Eye (tissue), 1 donor: ENCODE results near the gene PIGH.
"Not testable (repeated sequence)": the region's sequence is repeated elsewhere in the genome, so short reads cannot be mapped to it uniquely, and the experiment has no call there.

Experiments used
- DNase-seq: peaks from one replicate; pipeline ENCODE4 v3.0.0-alpha.2; 2015

Gene PIGH, protein sequence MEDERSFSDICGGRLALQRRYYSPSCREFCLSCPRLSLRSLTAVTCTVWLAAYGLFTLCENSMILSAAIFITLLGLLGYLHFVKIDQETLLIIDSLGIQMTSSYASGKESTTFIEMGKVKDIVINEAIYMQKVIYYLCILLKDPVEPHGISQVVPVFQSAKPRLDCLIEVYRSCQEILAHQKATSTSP

DNA sequence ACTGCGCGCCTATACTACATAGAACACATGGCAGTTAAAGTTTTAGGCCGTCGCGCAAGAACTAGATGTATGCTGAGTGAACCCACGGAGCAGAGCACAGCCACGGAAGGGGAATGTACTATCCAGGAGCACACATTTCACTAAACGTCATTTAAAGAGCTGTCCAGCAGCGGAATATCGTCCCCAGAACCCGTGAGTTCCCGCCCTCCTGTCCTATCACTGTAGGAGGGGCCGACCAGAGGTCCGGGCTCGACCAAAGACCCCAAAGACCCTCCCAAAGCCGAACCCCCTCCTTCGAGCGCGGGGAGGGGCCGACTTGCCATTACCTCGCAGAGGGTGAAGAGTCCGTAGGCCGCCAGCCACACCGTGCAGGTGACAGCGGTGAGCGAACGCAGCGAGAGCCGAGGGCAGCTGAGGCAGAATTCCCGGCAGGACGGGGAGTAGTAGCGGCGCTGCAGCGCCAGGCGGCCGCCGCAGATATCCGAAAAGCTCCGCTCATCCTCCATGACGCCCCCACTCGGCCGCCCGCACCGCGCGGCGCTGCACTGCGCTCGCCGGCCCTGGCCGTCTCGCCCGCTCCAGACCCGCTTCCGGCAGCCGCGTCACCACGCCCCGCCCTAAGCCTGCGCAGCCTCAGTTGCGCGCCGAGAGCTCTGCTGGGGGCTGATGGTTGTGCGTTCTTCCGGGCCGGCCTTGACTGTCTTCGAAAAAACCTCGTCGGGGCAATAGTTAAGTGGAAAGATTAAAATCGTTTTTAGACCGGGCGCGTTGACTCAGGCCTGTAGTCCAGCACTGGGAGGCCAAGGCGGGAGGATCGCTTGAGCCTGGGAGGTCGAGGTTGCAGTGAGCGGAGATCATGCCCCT, at the start of gene PIGH:
PIGH (minus strand) TSS at position 571 of the 864 bp plus-strand sequence; CDS start at position 506, 65 bp downstream.
- DNase-seq: peak; percentile 95

DNA sequence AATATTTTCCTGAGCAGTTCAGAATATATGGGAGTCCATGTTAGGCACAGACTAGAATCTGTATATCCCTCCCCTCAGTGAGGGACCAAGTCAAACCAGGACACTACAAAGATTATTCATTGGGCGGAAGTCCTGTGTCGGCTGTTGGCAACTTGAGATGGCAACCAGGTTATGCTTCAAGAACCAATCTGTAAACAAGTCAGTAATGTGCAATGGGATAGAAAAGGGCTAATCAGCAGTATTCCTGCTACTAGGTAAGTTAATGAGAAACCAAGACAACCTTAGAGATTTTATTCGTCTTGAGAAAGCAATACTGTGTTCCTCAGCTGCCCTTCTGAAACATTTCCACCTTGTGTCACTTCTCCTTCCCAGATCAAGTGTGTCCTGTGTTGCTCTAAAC, 46.1 kb upstream of the PIGH start:
- no peak for DNase-seq

DNA sequence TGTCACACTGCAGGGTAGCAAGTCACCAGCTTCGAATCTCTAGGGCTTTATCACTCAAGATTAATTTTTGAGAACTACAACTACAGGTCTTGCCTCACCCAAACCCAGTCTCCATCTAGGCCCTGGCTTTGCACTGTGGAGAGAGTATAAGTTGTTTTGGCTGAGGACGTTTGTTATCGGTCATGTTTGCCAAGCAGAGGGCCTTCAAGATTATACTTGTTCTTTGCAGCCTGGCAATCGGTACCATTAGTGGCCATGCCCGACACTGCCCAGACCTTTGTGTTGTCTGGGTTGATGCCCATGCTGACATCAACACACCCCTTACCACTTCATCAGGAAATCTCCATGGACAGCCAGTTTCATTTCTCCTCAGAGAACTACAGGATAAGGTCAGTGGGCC, 45.3 kb upstream of the PIGH start:
- no peak for DNase-seq

DNA sequence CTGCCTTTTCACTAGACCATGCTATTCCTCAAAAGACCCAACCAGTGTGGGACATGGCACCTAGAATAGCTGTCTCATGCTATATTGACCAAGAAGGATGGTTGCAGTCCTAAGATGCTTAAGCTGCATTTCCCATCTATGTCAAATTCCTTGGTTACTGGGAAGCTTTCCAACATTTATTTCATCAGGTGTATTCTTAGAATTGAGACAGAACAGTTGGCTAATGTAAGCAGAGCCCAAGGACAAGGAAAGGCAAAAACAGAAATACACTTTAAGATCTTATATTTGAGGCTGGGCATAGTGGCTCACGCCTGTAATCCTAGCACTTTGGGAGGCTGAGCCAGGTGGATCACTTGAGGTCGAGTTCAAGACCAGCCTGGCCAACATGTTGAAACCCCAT, 44.4 kb upstream of the PIGH start:
- DNase-seq: no peak

DNA sequence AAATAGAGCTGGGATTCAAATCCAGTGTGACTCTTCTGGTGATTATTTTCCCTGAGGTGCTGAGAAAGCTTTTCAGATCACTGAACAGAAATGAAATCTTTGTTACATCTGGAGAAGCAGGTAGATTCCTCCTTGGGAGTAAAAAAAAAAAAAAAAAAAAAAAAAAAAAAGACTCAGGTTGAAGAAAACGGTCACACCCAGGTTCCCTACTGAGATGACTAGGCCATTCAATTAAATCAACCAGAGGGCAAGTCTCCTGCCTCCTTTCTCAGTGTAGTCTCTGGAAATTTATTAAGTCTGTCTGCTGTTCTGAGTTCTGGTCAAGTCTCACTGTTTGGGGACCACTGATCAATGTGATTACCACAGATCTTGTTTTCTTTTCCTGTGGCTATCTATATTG, 43.6 kb upstream of the PIGH start:
- DNase-seq: no peak

DNA sequence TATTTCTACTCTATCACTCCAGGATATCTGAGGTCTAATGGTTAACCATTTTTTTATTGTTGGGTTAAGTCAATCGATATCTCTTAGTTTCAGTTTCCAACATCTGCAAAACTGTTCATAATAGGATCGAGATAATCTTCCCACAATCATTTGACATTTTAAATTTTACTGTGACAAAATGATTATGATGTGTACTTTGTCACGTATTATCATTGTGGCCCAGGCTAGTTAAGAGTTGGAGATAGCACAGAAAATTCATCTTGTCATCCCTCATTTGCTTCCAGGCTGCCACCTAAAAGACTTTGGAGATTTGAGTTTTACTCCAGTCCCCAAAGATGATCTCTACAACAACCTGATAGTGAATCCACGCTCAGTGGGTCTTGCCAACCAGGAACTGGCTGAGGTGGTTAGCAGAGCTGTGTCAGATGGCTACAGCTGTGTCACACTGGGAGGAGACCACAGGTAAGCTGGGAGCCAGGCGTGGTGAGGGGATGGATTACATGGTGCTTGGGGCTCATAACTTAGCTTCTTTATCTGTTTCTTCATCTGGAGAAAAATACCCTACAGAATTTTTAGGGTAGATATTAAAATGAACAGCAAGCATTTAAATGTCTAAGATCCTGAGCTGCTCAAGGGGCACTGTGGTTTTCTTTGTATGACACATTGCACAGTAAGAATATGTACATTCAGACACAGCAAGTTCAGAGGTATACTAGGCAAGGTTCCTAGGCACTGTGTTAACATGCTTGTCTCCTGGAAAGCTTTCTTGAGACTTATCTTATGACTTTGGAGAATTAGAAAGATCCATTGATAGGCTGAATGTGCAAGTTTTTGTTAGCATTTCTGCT, 42.1 kb upstream of the PIGH start:
- DNase-seq: no peak

DNA sequence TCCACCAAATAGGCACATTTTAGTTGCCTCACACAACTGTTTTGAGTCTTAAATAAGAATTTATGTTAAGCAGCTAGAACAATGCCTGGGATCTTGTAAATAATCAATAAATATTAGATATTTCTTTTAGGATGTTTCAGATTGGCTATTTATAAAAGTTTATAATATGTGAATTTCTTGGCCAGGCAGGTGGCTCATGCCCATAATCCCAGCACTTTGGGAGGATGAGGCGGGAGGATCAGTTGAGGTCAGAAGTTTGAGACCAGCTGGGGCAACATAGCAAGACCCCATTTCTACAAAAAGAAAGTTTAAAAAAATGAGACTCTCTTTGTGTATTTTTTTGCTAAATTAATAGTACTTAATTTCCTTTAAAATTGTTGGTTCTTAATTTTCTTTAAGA, 41.4 kb upstream of the PIGH start:
- no peak for DNase-seq

DNA sequence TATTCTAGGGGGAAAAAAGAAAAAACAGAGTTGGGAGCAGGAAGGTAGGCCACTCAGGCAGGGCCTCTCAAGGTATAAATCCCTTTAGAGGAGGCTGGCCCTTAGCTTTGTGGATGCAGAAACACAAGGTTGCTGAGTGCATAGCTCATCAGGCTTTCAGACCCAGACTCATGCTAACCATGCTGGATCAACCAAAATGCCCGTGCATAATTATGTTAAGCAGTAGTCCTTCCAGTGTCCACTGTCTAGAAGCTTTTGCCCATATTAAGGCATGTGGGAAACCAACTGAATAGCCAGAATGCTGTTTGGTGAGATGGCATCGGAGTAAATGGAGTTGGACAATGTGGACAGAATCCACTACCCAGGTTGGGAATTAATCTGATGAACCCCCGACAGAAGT, 38.6 kb upstream of the PIGH start:
- DNase-seq: no peak

DNA sequence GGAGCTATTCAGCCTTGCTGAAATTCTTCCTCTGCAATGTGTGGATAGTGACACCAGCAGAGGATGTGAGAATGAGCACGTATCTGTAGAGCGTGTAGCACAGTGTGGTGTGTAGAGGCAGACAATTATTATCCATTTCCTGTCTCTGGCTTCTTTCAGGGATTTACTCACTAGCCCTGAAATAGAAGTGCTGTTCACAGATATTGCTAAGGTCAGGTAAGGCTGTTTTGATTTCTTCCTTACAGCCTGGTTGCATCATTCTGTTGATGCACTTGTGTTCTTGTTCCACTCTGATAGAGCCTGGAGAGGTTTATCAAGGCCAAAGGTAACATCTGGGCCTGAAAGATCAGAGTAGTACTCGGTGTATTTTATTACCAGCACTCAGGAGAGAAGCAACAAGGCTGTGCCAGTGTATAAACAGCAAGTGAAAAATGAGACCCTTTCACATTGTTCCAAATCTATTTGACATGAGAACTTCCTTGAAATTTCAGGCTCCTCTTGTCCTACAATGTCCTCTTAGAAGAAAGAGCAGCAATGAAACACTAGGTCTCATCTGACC, 36.4 kb upstream of the PIGH start:
- DNase-seq: no peak

DNA sequence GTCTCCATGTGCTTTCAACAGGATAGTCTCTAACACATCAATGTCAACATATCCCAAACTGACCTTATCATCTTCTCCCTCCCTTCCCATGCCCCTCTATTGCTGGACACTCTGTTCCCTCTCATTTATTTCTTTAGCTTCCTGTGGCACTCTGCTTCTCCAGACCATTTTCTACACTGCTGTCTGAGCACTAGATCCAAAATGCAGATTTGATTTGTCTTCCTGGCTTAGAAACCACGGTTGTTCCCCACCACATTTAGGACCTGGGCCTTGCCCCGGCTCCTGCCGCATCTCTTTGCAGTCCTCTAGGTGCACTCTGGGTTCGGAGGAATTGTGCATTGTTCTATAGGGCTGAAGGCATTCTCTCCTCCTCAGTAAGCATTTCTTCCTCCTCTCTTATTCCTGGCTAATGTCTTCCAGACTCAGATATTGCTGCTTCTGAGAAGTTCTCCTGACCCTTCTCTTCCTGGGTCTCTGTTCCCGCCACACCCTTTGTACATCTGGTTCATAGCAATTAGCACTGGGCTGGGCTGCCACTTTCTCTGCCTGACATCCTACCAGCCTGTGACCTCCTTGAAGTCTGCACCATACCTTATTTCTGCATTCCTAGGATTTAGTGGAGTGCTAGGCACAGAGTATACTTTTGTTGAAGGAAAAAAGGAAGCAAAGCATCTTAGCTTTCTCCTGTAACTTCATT, 33.5 kb upstream of the PIGH start:
- DNase-seq: no peak

DNA sequence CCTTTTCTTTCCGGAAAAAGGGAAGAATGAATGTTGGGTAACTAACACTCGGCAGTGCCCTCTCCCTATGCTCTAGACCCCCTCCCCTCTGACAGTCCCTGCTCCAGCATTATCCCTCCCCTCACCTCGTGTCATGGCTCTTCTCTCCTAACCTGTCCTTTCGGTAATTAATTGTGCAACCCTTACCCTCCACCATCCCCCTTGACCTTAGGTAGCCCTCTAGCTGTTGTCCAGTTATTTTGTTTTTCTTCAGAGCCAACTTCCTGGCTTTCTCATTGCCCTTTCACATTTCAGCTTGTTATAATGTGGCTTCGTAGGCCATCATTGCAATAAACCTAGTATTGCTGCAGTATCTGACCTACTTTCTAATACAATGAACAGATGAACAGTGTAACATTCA, 30.9 kb upstream of the PIGH start:
- DNase-seq: no peak

DNA sequence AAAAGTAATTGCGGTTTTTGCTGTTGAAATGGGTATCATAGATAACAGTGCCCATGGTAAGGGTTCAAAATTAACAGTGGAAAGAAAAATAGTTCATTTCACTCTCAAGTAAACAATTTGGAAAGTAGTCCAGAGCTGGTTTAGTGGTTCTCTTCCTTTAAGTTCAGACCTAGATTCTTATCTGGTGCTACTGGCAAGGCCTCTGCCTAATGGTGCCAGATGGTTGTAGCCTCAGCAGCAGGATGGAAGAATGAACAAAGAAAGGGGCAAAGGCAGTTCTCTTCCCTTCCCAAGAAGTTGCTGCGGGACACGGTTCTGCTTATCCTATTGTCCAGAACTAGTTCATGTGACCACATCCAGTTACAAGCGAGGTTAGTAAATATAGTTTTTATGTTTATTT, 30.1 kb upstream of the PIGH start:
- DNase-seq: no peak

DNA sequence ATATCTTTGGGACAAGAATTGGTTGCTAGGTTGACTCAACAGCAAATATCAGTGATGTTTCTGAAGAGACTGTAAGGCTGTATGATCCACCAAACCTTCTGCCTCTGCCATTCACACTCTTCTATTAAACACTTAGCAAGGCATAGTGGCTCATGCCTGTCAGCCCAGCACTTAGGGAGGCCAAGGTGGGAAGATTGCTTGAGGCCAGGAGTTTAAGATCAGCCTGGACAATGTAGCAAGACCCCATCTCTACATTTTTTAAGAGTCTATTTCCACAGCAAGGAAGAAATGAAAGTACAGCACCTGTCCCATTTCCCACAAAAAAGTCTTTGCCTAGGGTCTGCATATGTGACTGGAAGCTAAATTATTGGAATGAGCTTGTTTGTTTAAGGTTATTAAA, 27.5 kb upstream of the PIGH start:
- no peak for DNase-seq

DNA sequence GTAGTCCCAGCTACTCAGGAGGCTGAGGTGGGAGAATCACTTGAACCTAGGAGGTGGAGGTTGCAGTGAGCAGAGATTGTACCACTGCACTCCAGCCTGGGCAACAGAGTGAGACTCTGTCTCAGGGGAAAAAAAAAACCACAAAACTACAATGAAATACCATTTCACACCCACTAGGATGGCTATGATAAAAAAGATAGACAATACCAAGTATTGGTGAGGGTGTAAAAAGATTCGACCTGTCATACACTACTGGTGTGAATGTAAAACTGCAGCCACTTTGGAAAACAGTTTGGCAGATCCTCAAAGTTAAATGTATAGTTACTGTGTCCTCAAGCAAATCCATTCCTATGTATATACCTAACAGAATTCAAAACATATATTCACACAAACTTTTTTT, 26.1 kb upstream of the PIGH start:
- DNase-seq: not testable (repeated sequence)

DNA sequence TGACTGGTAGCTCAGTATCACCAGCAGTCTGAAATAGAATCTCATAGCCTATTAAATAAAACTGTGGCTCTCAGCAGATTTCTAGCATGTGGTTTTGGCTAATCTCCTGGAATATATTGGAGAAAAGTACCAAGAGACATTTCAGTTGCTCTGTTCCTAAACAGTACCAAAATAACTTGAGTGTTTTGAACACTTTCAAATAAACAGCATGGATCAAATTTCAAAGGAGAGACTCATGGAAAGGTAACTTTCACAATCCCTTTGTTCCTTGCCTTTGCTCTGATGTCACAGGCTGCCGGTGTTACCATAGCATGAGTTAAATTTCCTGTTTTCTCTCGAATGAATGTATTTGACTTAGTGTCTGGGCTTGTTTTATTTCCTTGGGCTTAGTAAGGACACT, 23.0 kb upstream of the PIGH start:
- DNase-seq: peak; percentile 8

DNA sequence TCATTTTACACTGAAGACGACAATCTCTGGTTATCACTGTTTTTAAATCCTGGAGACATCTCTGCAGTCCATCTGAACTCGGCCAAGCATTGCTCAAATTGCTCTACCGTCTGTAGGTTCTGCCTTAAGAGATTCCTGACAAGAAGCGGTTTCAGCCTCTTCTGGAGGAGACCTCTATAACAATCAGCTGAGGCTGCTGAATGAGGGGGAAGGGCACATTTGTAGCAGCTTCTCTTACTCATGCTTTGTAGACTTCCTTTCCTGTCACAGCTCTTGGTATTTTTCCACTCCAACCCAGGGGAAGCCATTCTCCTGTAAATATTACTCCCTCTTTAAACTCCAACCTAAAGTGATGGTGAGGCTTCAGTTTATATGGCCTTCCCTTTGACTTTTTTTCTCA, 22.6 kb upstream of the PIGH start:
- DNase-seq: peak; percentile 19

DNA sequence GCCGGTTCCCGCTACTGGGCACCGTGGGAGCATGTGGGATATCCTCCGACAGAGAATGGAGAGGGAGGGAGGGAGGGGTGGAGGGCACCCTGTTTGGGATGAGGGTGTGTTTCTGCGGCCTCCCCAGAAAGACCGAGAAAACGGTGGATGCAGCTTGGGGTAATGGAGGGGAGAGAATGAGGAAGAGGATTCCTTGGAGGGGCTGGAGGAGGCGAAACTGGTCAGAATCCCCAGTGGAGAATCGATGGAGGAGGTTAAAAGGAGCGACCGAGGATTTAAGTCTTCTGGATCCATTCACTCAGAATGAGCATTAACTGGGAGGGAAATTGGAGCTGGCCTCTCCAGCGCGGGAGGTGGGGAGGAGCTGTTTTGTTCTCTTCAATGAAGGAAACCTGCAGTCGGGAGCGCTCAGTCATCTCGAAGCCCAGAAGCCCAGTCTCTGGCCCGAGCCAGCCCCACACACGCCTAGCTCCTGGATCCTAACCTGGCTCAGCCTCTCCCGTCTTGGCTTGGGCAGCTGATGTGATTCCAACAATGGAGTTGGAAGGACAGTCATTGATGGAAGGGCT, 20.2 kb upstream of the PIGH start:
- peak; percentile 75 for DNase-seq

DNA sequence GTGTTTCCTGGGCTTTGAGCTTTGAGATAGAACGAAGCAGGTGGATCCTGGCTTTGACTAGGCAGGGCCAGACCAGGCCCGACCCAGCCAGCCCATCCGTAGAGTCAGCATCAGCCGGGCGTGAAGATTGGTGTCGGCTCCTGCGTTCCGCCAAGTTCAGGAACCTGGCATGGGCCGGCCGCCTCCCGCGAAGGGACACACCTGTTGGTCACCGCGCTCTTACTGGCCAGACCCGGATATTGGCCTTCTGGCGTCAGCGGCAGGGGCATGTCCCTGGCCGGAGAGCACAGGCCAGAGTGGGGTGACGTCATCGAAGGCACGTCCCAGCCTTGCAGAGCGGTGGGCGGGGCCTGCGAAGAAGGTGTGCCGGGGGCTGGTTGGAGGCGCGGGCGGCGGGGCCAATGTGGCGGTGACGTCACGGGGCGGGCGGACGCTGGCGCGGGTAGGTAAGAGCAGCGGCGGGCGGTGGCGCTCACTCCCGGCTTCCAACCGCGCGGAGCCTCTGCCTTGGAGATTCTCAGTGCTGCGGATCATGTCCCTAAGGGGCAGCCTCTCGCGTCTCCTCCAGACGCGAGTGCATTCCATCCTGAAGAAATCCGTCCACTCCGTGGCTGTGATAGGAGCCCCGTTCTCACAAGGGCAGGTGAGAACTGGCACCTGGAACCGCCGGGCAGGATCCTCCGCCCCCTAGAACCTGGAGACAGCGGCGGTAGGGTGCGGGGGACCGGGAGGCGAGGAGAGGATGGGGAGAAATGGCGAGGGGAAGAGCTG, 19.6 kb upstream of the PIGH start, which contains the start of gene ARG2:
ARG2 (plus strand) TSS at position 475 of the 771 bp plus-strand sequence; CDS start at position 533, 58 bp downstream.
- DNase-seq: peak; percentile 95

DNA sequence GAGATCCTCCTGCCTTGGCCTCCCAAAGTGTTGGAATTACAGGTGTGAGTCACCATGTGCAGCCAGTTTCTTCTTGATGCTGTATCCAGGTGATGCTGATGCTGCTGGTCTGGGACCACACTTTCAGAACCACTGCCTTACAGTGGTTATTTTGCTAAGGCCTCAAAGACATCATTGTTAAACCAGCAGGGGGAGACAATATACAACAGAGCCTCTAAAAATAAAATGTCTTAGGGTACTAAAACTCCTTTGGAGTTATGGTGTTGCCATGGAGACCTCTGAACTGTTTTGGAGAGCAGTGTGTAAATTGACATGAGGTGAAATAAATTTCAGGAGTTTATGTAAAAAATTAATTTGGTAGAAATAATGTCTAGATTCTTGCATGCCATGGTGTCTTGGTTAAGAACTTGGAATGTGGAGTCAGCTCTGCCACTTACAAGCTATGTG, 18.6 kb upstream of the PIGH start:
- DNase-seq: peak; percentile 82

DNA sequence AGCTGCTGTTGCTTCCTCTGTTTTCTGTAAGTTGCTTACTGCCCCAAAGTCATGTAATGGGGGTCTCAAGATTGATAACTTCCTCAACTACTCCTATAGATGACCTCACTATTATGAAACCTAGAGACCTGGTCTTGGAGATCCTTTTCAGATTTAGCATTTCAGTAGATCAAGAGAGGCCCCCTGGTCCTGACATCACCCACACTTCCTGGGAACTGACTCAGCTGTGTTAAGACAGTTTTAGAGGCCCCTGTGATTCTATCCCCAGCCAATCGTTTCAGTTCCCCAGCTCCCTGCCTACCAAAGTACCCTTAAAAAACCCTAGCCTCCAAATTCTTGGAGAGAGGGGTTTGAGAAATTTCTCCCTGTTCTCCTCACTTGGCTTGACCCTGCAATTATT, 10.4 kb upstream of the PIGH start:
- no peak for DNase-seq

DNA sequence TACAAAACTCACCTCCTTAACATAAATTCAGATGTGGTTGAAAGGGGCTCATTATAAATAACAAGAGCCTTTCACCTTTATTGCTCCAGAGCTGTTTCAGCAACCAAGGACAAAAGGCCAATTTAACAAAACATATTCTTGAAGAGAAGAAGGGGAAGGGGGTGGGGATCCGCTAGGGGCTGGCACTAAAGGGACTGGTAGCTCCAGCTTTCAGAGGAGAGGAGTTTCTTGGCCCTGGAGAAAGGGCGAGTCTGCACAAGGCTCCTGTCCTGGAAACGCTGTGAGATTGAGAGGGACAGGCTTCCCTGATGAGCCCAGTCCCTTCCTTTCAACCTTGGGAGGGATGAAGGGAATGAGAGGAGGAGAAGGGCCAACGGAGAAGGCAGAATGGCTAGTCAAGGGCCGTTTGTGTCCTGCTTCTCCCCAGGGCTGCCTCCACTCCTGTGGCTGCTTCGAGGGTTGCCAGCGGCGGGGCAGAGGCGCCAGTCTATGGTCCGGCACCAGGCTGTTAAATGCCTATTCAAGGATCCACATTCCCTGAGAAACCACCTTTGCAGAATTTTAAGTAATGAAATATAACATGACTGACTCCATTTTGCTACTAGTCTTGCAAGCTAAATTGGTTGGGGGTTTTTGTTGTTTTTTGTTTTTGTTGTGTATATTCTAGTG, 9.7 kb upstream of the PIGH start:
- DNase-seq: no peak
